Right hindlimb (tissue), 1 donor: ENCODE data around the gene SWAP70.

Experiments used
- DNase-seq: peaks from one replicate; pipeline ENCODE4 v3.0.0-alpha.2; 2018

SWAP70 gene

DNA sequence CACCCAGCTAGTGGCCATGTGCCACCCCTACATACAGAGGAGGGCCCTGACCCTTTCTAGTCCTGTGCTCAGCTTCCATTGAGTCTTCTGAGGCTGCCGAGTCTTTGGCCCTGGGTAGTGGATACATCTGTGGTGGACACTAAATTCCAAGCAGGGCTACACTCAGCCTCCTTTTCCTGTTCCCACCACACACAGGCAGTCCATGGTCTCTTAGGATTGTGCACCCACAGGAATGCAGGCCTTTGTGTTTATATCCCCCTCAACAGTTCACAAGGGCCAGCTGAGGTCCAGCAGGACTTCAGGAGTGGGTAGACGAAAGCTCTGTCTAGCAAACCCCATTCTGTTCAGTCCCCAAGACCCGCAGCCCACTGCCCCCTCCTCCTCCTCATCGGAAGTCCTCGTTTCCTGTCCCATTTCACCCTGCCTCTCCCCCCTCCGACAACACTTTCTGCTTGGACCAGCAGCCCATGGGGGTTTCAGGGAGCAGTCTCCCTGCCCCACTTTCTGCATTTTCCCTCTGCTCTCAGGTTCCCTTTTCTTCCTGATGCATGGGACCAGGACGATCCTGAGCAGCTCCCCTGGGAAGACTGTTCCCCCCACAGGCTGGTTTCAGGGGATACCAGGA is 91.8 kb downstream of the SWAP70 start:
- DNase-seq: no peak

DNA sequence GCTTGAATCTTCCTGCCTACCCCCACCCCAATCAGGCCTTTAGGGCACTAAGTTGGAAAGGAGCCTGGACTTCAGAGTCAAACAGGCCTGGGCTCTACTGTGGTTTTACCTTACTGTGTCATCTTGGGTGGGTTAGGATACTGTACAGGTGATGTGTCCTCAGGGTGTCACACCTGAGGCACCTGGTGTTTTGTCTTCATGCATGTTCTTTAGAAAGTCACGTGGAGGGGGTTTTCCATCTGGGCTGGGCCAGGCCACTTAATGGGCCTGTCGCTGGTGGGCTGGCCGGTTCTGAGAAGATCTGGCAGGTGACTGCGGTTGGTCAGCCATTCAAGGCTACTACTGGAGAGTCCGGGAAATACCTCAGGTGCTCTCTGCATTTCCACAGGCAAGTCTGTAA is 92.6 kb downstream of the SWAP70 start:
- DNase-seq: no peak

DNA sequence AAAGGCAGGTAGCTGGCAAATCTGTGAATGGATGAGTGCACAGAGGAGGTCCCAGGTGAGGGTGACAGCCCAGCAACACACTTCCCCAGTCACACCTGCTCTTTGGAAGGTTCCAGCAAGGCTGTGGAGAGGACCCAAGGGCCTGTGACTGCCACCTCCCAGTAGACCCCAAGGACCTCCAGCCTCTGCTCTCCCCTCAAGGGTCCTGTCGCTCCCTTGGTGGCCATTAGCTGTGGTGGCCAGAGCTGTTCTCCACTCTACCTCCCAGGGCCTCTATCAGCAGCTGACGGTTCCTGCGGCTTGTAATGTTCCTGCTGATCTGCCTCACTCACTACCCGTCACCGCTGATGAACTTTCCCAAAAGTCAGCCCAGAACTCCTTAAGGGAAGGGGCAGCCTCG is 93.0 kb downstream of the SWAP70 start:
- DNase-seq: no peak

DNA sequence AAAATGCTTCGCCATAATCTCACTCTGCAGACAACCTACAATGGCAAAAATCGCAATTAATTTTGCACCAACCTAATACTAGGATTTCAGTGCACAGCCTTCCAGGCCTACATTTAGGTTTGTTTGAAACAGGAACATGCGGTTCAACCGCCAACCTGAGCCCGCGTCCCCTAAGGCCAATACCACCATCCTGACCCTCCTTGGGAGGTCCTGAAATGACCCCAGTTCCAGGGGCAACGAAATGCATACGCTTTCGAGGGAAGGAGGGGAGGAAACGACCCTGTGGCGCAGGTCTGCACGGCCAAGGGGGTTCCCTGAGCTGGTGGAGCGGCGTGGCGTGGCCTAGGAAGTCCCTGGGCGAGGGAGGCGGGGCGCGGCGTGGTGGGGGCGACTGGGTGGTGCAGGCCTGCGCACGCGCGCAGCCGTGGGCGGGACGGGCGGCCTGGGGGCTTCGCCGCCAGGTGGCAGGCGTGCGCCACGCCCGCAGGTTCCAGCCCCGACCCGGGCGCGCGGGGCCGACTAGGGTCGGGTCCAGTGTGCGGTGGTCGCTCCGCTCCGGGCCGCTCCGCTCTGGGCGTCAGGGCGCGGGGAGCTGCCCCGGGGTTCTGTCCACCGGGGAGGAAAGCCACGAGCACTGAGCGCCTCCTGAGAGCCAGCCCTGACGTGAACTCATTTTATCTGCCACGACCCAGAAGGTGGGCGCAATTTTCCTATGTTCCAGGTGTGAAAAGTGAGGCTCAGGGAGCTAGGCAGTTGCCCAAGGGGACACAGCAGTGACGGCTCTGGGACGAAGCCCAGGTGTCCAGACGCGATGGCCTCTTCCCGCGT is 94.1 kb downstream of the SWAP70 start:
- peak; percentile 85 for DNase-seq

DNA sequence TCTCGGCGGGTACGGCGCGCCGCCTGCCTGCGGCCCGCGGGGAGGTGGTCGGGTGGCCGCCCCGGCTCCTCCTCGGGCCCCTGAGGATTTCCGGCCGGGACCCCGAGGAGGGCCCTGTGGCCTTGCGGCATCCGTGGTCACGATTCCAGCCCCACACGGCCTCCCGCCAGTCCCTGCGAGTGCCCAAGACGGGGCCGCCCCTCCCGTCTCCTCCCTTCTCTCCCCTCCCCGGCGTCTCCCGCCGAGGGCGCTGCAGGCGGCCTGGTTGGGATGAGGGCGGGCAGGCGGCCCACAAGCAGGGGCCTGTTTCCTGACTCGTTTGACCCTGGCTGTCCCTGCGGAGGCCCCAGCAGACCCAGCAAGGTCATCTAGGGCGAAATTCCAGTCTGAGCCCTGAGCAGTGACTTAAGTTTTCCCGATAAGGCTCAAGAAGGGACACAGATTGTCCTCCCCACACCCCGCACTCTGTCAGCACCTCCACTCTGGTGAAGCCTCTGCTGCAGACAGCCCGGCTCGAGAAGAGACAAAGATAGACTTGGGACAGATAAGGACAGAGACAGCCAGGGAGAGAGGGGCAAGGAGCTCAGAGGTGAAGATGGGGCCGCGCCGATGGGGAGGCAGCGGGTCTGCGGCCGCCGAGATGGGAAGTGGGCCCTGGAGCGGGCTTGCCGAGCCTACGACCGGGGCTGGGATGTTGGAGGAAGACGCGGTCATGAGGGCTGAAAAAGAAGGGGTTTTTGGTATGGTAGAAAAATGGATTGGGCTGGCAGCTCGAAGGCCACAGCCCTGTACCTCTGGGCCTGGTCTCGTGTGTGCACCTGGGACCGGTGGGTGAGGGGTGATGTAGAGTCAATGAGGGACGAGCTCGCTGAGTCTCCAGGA is 95.0 kb downstream of the SWAP70 start:
- DNase-seq: peak; percentile 85

DNA sequence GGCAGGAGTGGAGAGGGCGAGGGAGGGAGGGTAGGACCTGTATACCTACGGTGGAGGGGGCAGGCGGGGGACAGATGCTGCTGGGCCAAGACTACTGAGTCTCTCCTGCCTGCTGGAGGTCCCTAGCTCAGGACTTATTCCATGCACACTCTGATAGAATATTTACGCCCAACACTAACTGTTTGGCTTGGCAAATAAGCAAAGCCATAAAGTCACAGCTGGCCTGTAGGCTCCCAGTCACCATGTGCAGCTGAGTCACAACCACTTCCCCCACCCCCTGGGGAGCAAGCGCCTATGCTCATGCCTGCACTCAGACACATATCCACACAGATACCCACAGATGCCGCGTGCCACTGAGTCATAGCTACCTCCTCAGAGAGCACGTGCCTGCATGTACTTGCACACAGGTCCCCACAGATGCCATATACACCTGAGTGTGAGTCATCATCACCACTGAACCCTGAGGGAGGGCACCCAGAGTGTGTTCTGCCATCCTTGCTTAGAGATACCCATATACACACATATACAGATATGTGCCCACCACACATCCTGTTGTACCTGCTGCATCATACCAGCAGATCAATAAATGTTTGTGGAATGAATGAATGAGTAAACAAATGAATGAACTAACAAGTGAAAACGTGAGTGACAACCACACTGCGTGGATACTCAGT is 95.8 kb downstream of the SWAP70 start:
- DNase-seq: peak; percentile 73

DNA sequence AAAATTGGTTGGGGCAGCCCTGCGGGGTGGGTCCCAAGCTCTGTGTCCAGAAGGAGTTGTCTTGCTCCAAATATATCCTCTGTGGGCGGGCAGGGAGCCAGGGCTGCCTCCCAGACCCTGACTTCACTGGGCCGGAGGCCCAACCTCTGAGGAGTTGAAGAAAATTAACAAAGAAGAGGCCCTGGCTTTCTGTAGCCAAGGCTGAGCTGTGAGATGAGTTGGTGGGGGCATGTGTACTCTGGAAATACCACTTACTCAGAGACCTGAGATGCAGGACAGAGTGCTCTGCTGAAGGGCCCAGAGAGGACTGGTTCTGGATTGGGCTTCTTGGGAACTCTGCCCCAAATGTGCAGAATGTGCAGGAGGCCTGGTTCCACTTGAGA is 96.3 kb downstream of the SWAP70 start:
- peak; percentile 90 for DNase-seq

DNA sequence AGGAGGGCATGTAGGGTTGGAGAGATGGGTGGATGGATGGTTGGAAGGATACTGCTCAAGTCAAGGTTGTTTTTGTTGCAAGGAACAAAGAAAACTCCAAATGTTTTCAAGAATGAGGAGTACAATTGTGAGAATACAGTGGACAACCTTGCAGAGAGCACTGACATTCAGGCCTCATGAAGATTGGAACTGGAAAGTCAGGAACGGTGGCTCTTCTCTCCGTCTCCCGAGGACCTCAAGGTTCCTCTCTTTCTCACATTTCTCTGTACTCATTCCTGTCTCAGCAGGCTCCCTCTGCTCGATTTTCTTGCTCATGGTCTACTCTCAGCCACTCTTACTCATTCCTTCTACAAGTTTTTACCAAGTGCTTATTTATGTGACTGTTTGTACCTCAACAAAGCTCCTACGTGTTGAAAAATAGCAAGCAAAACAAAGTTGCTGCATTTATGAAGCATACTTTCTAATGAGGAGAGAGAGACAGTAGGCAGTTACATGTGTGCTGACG is 97.6 kb downstream of the SWAP70 start:
- DNase-seq: no peak

DNA sequence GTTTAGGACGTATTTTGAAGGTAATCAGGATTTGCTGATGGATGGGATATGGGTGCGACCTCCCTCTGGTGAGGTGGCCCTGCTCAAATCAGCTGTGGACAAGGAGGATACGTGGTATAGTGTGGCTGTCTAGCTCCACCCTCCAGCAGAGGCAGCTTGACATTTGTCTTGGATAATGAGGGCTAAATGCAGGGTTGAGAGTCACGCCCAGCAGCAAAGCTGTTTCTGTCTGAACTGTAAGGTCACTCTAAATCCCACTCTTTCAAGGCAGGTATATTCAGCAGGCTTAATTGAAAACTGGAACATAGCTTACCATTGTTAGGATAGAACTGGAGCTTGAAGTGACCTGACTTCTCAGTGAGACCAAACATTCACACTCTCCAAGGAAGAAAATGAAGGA is 98.7 kb downstream of the SWAP70 start:
- no peak for DNase-seq

DNA sequence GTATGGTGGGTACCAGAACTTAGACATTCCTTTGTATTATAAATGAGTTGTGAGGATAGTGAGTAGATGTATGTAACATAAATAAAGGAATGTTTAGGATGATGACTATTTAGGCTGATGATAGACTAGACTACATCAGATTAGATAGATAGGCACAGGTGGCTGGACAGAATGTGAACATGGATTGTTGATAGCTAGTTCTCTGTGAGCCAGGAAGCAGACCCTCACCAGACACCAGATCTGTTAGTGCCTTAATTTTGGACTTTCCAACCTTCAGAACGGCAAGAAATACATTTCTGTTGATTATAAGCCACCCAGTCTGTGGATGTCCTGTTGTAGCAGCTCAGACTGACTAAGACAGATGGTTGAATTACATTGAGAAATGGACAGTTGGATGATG is 99.4 kb downstream of the SWAP70 start:
- DNase-seq: no peak

DNA sequence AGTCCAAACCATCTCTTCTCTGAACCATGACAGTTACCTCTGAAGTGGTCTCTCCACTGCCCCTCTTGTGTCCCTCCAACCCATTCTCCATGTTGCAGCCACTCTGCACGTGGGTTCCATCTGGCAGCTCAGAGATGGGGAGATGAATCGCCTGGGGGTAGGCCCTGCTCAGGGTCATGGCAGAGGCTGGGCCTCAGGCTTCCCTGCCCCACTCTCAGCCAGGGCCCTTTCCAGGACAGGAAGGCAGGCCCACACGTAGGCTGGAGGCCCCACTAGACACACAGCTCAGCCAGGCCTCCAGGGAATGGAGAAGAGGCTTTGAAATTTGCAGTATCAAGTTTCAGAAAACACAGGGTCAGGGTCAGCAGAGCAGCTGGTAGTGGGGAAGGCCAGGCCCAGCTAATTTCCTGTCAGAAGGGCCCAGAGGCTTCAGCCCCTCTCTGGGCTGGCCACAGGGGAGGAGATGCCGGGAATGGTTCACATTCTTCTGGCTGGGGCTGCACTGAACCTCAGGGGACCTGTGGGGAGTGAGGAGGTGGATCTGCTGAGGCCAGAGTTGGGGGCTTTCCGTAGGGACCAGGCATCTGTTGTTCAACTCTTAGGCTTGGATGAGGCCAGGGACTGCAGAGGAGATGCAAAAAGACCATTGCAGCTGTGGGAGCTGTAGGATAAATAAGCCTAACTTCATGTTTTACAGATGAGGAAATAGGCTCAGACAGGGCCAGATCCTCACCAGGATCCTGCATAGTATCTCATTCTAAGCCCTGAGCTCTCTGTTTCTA is 101.6 kb downstream of the SWAP70 start:
- DNase-seq: peak; percentile 93

DNA sequence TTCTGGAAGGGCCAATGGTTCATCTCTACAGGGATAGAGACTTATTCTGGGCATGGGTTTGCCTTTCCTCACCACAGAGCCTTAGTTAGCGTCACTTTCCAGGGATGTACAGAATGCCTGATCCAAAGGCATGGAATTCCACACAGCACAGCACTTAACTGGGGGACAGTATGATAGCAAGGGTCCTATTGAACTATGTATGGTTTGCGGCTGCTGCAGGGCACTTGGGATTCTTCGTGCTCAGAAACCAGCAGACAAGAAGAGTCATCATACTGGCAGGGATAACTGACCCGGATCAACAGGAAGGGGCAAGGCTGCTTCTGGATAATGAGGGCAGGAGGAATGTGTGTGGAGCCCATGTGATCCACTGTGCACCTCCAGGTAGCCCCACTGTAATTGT is 105.7 kb downstream of the SWAP70 start:
- DNase-seq: no peak

DNA sequence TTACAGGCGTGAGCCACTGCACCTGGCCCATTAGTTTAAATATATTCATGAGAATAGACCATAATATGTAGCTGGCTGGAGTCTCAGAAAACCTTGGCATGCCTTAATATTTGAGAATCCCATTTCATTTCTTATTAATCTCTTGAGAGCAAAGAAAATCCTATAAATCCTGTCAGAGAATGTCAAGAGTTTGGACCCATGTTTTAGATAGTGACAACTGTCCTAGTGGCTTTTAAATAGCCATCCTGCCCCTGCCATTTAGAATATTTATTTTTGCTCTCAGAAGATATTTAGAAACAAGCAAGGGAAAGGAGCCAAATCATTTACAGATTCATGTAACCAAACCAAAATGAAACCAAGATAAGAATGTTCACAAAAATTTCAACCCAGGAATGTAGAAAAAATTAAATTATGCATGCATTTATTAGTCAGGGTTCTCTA is 107.2 kb downstream of the SWAP70 start:
- DNase-seq: no peak

DNA sequence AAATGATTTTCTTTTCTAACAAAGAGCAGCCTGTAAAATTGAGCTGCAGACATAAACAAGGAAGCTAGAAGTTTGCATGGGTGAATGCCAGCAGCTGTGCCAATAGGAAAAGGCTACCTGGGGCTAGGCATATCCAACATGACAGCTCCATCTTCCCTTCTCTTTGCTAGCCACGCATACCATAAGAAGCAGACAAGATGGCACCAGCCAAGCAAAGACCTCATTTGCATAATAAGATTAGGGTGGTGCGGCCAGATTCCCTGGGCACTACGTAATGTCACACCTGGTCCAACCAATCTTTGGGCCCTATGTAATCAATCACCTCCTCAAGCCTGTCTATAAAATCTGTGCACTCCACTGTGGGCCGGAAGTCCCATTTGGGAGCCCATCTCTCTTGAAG is 108.3 kb downstream of the SWAP70 start:
- no peak for DNase-seq

DNA sequence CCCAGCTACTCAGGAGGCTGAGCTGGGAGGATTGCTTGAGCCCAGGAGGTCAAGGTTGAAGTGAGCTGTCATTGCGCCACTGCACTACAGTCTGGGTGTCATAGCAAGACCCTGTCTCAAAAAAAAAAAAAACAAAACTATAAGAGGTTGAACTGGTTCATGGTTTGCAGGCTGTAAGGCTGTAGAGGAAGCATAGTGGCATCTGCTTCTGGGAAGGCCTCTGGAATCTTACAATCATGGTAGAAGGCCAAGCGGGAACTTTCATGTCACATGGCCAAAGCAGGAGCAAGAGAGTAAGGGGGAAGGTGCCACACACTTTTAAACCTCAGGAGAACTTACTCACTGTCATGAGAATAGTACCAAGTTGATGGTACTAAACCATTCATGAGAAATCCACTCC is 109.6 kb downstream of the SWAP70 start:
- DNase-seq: no peak

DNA sequence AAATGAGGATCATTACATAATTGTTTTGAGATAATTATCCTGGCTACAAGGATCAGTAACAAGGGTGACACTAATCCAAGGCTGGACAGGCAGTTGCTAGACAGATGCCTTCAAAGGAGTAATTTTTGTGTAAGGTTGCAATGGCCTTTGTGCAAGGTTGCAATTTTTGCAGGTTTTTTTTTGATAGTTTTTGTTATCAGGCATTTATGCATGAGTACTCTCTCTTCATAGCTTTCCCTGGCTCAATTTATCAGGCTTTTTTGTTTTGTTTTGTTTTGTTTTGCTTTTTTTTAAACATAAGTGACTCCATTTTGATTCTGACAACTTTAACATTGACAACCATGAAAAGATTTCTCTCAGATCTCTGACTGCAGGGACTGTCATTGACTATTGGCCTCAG is 110.2 kb downstream of the SWAP70 start:
- DNase-seq: no peak

DNA sequence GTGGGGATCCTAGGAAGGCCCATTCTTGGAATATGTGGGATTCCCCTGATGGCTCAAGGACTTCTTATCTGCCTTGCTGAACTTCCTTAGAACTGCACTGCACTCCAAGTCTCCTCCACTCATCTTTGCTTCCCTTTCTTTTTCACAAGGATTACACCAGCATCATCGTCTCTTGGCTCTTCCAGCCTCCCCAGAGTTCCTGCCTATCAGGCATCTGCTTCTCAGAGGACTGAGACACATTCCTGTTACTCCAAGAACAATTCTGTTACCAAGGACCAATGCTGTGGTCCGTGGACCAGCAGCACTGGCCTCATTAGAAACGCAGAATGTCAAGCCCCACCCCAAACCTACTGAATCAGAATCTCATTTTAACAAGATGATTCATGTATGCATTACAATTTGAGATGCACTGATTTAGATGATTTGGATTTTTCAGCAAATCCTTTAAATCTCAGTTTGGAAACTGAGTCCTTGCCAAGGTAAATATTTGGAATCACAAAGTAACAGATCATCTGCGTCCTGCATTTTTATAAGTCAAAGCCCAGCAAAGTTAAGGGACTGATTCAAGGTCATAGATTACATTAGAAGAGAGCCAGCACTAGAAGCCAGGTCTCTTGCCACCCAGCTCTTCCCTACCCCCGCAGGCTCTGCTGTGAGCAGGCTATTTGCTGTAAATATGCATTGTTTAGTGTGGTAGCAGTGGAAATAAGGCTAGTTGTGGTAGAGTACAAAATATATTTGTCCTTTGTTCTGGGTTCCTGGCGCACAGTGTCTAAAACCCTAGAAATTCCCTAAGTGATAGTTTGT is 110.9 kb downstream of the SWAP70 start:
- no peak for DNase-seq

DNA sequence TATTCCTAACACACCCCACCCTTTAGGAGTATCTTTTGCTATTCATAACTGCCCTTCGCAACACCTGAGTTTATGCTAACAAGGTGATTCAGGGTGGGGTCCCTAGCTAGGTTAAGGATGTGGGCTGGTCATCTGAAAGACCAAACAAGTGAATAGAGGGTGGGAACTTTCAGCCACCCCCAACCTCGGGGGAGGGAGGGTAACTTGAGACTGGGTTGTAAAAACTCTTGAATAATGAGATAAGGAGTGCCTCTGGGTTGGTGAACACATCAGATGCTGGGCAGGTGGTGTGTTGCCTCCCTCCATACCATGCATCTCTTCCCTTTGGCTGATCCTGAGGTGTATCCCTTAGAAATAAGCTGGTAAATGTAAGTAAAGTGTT is 111.5 kb downstream of the SWAP70 start:
- DNase-seq: no peak

DNA sequence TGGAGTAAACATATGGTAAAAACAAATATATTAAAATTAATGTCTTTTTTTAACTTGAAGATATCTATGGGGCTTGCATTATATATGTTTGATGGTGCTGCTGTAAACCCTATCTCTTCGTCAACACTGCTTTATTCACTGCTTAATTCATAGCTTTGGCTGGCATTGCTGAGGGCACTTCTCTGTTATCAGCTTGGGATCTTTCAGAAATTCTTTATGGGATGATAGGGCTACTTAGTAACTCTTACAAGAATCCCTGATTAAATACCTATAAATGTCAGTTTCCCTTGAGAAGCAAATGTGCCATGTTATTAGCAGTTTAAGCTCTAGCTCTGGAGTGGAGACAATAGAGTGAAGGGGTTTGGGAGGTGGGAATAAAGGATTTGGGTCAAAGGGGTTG is 112.3 kb downstream of the SWAP70 start:
- no peak for DNase-seq

DNA sequence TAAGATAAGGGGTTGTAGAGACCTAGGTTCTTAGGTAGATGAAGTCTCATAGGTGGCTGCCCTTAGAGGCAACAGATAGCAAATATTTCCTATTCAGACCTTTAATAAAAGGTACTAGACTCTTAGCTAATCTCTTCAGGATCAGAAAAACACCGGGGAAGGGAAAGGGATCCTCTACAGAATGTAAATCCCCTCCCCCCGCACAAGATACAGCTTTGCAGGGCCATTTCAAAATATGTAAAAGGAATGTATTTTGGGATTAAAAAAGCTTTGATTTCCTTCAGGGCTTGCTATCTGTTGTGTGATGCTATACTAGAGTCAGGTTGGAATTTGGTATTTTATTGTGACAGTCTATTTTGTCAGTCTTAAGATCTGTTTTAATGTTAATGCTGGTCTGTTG is 113.2 kb downstream of the SWAP70 start:
- DNase-seq: no peak

DNA sequence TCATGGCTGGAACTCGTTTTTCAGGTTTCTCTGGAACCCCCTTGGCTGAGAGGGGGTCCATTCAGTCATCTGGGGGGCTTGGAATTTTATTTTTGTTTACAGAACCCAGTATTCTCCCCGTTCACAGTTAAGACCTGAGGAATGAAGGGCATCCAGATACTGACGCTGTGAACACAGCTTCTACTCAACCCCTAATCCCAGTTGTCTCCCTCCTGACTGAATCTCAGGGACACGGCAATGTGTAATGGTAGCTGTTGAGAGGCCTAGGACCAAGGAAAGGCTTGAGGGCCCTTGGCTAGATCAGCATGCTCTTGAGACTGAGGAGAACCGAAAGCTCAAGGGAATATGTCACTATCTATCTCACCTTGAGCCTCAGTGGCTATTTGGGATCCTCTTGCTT is 113.6 kb downstream of the SWAP70 start:
- no peak for DNase-seq
